Naive thymus-derived CD4-positive, alpha-beta T cell (primary cell): ENCODE data around the gene PHLPP1. TPM values are rescaled to one million over a fixed set of nuclear protein-coding genes. Genes with fewer than 3 reads are reported as not detected.

Experiments used
- ATAC-seq: fragments of 150-1000 bp; cut with Tn5 transposase; 2 replicates; pipeline ENCODE4 v1.10.0; 2021; ENCODE audit warnings: mild to moderate bottlenecking, moderate library complexity
- CTCF ChIA-PET: fragments of 350-600 bp; sonication (Branson Sonifier 250); formaldehyde crosslinking; loops from one replicate; lab custom pipeline; 2021; ENCODE audit warnings: antibody characterized with exemption; lab: Charles Lee
- POLR2A ChIA-PET: fragments of 350-600 bp; sonication (Branson Sonifier 250); formaldehyde crosslinking; loops from one replicate; lab custom pipeline; 2021; ENCODE audit warnings: antibody characterized with exemption, inconsistent platforms; lab: Charles Lee
- DNase-seq, 9 donors: peaks; one replicate each; pipeline versions ENCODE4 v3.0.0 to v3.0.0-alpha.2; 2020 to 2022; ENCODE audit warnings: mixed read lengths in 1 of 9
- H3K27ac ChIP-seq: one replicate; pipeline ENCODE4 v1.7.0; 2013; ENCODE audit warnings: mild to moderate bottlenecking, low read depth, low read length, moderate library complexity
- H3K27me3 ChIP-seq, 2 donors: one replicate each; pipeline ENCODE4 v1.7.0; 2013; ENCODE audit warnings: low read length in 2 of 2, mild to moderate bottlenecking in 2 of 2, moderate library complexity in 2 of 2; ENCODE audit not compliant: control insufficient read depth in 2 of 2, insufficient read depth in 2 of 2
- H3K36me3 ChIP-seq, 3 experiments: 1 replicate in 2 of 3; 2 replicates in 1 of 3; pipeline ENCODE4 v1.7.0; 2013; ENCODE audit warnings: low read length in 3 of 3, mild to moderate bottlenecking in 3 of 3, moderate library complexity in 1 of 3; ENCODE audit not compliant: insufficient read depth in 3 of 3, control insufficient read depth in 2 of 3
- H3K4me1 ChIP-seq, 2 donors: one replicate each; pipeline ENCODE4 v1.7.0; 2013; ENCODE audit warnings: low read length in 2 of 2, mild to moderate bottlenecking in 2 of 2, moderate library complexity in 1 of 2; ENCODE audit not compliant: control insufficient read depth in 2 of 2, insufficient read depth in 2 of 2
- H3K4me3 ChIP-seq: 2 replicates; pipeline ENCODE4 v1.7.0; 2013; ENCODE audit warnings: mild to moderate bottlenecking, low read length
- H3K9me3 ChIP-seq, 3 experiments: 1 replicate in 2 of 3; 2 replicates in 1 of 3; pipeline ENCODE4 v1.7.0; 2013; ENCODE audit warnings: low read length in 3 of 3; ENCODE audit not compliant: control insufficient read depth in 2 of 3
- H3K27ac Mint-ChIP-seq, 9 donors: one replicate each; pipeline ENCODE4 v1.8.0; 2020 to 2022; ENCODE audit warnings: mixed read lengths in 9 of 9, mild to moderate bottlenecking in 8 of 9, moderate library complexity in 5 of 9, inconsistent platforms in 2 of 9
- H3K27me3 Mint-ChIP-seq, 5 donors: one replicate each; pipeline ENCODE4 v1.8.0; 2021 to 2022; ENCODE audit warnings: mixed read lengths in 5 of 5, mild to moderate bottlenecking in 1 of 5
- H3K36me3 Mint-ChIP-seq, 5 donors: one replicate each; pipeline ENCODE4 v1.8.0; 2020 to 2022; ENCODE audit warnings: mixed read lengths in 5 of 5, mild to moderate bottlenecking in 3 of 5, inconsistent platforms in 1 of 5
- H3K4me1 Mint-ChIP-seq, 7 donors: one replicate each; pipeline ENCODE4 v1.8.0; 2020 to 2022; ENCODE audit warnings: mixed read lengths in 7 of 7, mild to moderate bottlenecking in 3 of 7, inconsistent platforms in 1 of 7
- H3K4me3 Mint-ChIP-seq, 10 donors: one replicate each; pipeline ENCODE4 v1.8.0; 2020 to 2022; ENCODE audit warnings: mild to moderate bottlenecking in 10 of 10, mixed read lengths in 10 of 10, moderate library complexity in 6 of 10, inconsistent platforms in 2 of 10
- H3K9me3 Mint-ChIP-seq, 11 donors: one replicate each; pipeline ENCODE4 v1.8.0; 2020 to 2022; ENCODE audit warnings: mixed read lengths in 11 of 11, mild to moderate bottlenecking in 4 of 11, inconsistent platforms in 1 of 11, moderate library complexity in 1 of 11
- intact Hi-C, 2 donors: fragments of 100-400 bp; cut with micrococcal nuclease; formaldehyde crosslinking; loops; one replicate each; pipeline ENCODE4 v1.15.1; 2023
- polyA plus RNA-seq, 2 donors: library from polyadenylated mRNA; unstranded; fragments of 300-500 nt; fragmentation: Illumina TruSeq; gene quantifications; one replicate each; pipeline ENCODE4 v1.2.3, GENCODE V29; 2021
- total RNA-seq, 6 experiments: library from RNA in 5 of 6; stranded (reverse) in 5 of 6; gene quantifications; 1 replicate in 5 of 6; 2 replicates in 1 of 6; pipeline ENCODE4 v1.2.3 and lab custom pipeline; 2021 to 2026

The PHLPP1 gene
- total and polyA plus RNA-seq, 7 experiments from 2014 or later: 0.07 to 9.7 (median 6.9) TPM

DNA sequence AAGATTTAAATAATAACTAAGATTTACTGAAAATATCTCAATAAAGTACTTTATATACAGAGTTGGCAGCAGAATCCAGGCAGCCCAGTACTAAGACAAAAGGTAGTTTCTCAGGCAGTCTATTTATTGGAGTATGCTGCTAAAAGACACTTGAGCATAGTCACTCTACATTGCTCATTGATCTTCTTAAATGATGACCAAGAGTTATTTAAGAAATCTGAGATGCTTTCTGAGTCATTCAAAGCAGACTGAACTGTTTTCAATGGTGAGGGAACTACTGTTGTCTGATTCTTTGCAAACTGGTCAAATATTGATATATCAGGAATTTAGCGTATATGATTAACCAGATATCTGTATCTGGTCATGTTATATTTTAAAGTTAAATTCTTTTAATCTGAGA is 133.6 kb downstream of the PHLPP1 start:
- no peak for DNase-seq

GRCh38 chr18:62850619-62851306 is 135.4 kb downstream of the PHLPP1 start:
- intact Hi-C loops: no loop called here
- DNase-seq: no peak
- Mint-ChIP-seq H3K4me1 (peaks cover 0 to 7% (median 0%) of the 10 kb centered on the region in 7 donors), H3K4me3 (no peak overlapping the region), H3K9me3 (no peaks in the 10 kb centered on the region), H3K27ac (no peak overlapping the region), H3K36me3 (peaks cover 0 to 4% (median 0%) of the 10 kb centered on the region in 5 donors), H3K27me3 (no peaks in the 10 kb centered on the region)
- no peak for ATAC-seq
- H3K4me1 ChIP-seq: no peaks in the 10 kb centered on the region
- ChIA-PET CTCF (no interaction called here), POLR2A (no interaction called here)
- no peak overlapping the region for H3K27ac ChIP-seq
- no peaks in the 10 kb centered on the region for H3K36me3 ChIP-seq
- no peak overlapping the region for H3K4me3 ChIP-seq
- H3K9me3 ChIP-seq: no peaks in the 10 kb centered on the region
- no peaks in the 10 kb centered on the region for H3K27me3 ChIP-seq

More for the DNA sequence above, 133.6 kb downstream of the PHLPP1 start:
- no peak overlapping the region for H3K27ac Mint-ChIP-seq
- intact Hi-C loops: loop anchor here in 1 of 2 donors (5.0 to 10.0 kb wide), 5 partner anchors 103 to 664 kb away; partner anchors contain the start of genes PHLPP1, PIGN, RELCH and VPS4B
- H3K36me3 Mint-ChIP-seq: peaks cover 0 to 5% (median 4%) of the 10 kb centered on the region in 5 donors
- no peak overlapping the region for H3K4me3 ChIP-seq
- POLR2A ChIA-PET: no interaction called here
- no peak overlapping the region for H3K27ac ChIP-seq
- no peaks in the 10 kb centered on the region for H3K4me1 ChIP-seq
- ATAC-seq: no peak
- no peak overlapping the region for H3K4me3 Mint-ChIP-seq
- H3K9me3 ChIP-seq: no peaks in the 10 kb centered on the region
- H3K27me3 Mint-ChIP-seq: no peaks in the 10 kb centered on the region
- no peaks in the 10 kb centered on the region for H3K36me3 ChIP-seq
- CTCF ChIA-PET: interaction anchor here (0.6 kb wide), 1 partner anchor 343 kb away, joined by 9 read pairs; no protein-coding TSS in a partner anchor
- H3K27me3 ChIP-seq: no peaks in the 10 kb centered on the region
- H3K4me1 Mint-ChIP-seq: peaks cover 0 to 21% (median 0%) of the 10 kb centered on the region in 7 donors
- H3K9me3 Mint-ChIP-seq: no peaks in the 10 kb centered on the region

- Mint-ChIP-seq H3K9me3 (no peaks in the 10 kb centered on the region), H3K27me3 (no peaks in the 10 kb centered on the region), H3K4me3 (no peak overlapping the region), H3K27ac (peak overlapping the region in 1 of 9 donors; percentile 53), H3K4me1 (peaks cover 0 to 3% (median 0%) of the 10 kb centered on the region in 7 donors), H3K36me3 (peaks cover 0 to 4% (median 0%) of the 10 kb centered on the region in 5 donors)
- no peaks in the 10 kb centered on the region for H3K4me1 ChIP-seq
- no peaks in the 10 kb centered on the region for H3K36me3 ChIP-seq
- H3K9me3 ChIP-seq: no peaks in the 10 kb centered on the region
- H3K27me3 ChIP-seq: no peaks in the 10 kb centered on the region
- H3K27ac ChIP-seq: no peak overlapping the region
- no peak overlapping the region for H3K4me3 ChIP-seq
- POLR2A ChIA-PET: no interaction called here
- intact Hi-C loops: no loop called here
- ATAC-seq: no peak
- no peak for DNase-seq
- CTCF ChIA-PET: no interaction called here
These were observed 137.5 kb downstream of the PHLPP1 start for GRCh38 chr18:62852851-62853250.

DNA sequence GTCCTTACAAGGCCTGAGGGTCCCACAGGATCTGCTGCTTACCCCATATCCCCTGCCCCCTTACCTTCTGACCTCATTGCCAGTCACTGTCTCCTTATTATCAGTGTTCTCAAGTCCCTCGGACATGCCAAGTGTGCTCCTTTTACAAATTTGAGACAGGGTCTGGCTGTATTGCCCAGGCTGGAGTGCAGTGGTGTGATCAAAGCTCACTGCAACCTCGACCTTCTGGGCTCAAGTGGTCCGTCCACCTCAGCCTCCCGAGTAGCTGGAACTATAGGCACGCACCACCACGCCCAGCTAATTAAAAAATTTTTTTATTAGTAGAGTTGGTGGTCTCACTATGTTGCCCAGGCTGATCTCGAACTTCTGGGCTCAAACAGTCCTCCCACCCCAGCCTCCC is 141.0 kb downstream of the PHLPP1 start:
- peaks cover 0 to 4% (median 0%) of the 10 kb centered on the region in 5 donors for H3K36me3 Mint-ChIP-seq
- ChIA-PET POLR2A (no interaction called here), CTCF (no interaction called here)

DNA sequence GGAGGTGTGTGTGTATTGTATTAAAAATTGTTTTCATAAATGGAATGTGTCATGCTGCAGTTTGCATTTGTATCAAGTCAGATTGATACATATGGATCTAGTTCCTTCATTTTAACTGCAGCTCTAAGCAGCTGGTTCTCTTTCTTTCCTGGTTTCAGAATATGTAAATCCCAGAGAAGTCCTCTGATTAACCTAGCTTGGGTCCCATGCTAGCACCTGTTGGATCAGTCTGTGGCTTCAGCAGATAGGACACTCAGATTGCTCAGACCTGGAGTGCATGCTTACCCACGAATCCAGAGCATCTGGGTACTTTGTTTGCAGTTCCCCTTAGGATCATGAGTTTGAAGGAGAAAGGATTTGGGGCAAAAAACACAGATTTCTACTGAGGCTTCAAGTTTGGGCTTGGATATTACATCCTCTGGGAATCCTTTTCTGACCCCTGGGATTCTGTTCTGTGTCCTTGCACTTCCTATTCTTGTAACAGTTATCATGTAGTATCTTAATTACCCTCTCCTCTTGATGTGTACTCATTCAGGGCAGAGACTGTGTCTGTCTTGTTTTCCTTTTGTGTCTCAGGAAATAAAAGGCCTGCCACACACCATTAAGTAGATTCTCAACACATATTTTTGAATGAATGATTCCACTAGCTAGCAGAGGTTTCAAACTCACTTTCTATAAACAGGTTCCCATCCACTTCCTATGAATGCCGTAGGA is 142.1 kb downstream of the PHLPP1 start:
- Histone ChIP-seq H3K27ac (no peak overlapping the region), H3K27me3 (no peaks in the 10 kb centered on the region), H3K9me3 (no peaks in the 10 kb centered on the region), H3K4me1 (no peaks in the 10 kb centered on the region), H3K36me3 (no peaks in the 10 kb centered on the region), H3K4me3 (no peak overlapping the region)
- CTCF ChIA-PET: interaction anchor here (0.6 kb wide), 1 partner anchor 92 kb away, joined by 5 read pairs; no protein-coding TSS in a partner anchor
- H3K27me3 Mint-ChIP-seq: no peaks in the 10 kb centered on the region
- no peak for DNase-seq
- H3K4me3 Mint-ChIP-seq: no peak overlapping the region
- H3K9me3 Mint-ChIP-seq: no peaks in the 10 kb centered on the region
- peaks cover 0 to 6% (median 0%) of the 10 kb centered on the region in 7 donors for H3K4me1 Mint-ChIP-seq
- intact Hi-C loops: no loop called here
- POLR2A ChIA-PET: no interaction called here
- ATAC-seq: no peak
- no peak overlapping the region for H3K27ac Mint-ChIP-seq
- H3K36me3 Mint-ChIP-seq: peaks cover 0 to 4% (median 0%) of the 10 kb centered on the region in 5 donors

More for the DNA sequence above, 141.0 kb downstream of the PHLPP1 start:
- H3K27me3 ChIP-seq: no peaks in the 10 kb centered on the region
- H3K4me1 Mint-ChIP-seq: peaks cover 0 to 6% (median 0%) of the 10 kb centered on the region in 7 donors
- ATAC-seq (no peak), DNase-seq (no peak)
- H3K9me3 Mint-ChIP-seq: no peaks in the 10 kb centered on the region
- no peak overlapping the region for H3K27ac Mint-ChIP-seq
- no peak overlapping the region for H3K4me3 ChIP-seq
- intact Hi-C loops: no loop called here
- H3K9me3 ChIP-seq: no peaks in the 10 kb centered on the region
- H3K27ac ChIP-seq: no peak overlapping the region
- H3K4me3 Mint-ChIP-seq: no peak overlapping the region
- H3K4me1 ChIP-seq: no peaks in the 10 kb centered on the region
- H3K27me3 Mint-ChIP-seq: no peaks in the 10 kb centered on the region
- H3K36me3 ChIP-seq: no peaks in the 10 kb centered on the region

GRCh38 chr18:62860062-62860461 is 144.7 kb downstream of the PHLPP1 start:
- ATAC-seq (no peak), DNase-seq (no peak)
- Mint-ChIP-seq H3K27ac (no peak overlapping the region), H3K4me1 (peaks cover 0 to 10% (median 0%) of the 10 kb centered on the region in 7 donors), H3K4me3 (no peak overlapping the region), H3K36me3 (peaks cover 0 to 3% (median 0%) of the 10 kb centered on the region in 5 donors), H3K27me3 (no peaks in the 10 kb centered on the region), H3K9me3 (no peaks in the 10 kb centered on the region)
- ChIA-PET POLR2A (no interaction called here), CTCF (no interaction called here)
- H3K4me1 ChIP-seq: no peaks in the 10 kb centered on the region
- no peaks in the 10 kb centered on the region for H3K27me3 ChIP-seq
- H3K4me3 ChIP-seq: no peak overlapping the region
- no peaks in the 10 kb centered on the region for H3K36me3 ChIP-seq
- intact Hi-C loops: no loop called here
- no peak overlapping the region for H3K27ac ChIP-seq
- no peaks in the 10 kb centered on the region for H3K9me3 ChIP-seq
